K562 (cell line): ENCODE results near the gene PDE11A. TPM values are rescaled to one million over a fixed set of nuclear protein-coding genes. Genes with fewer than 3 reads are reported as not detected.

Experiments used
- ATF7 ChIP-seq: fragments of 450-650 bp; IDR thresholded peaks from 2 replicates; pipeline ENCODE4 v1.7.1; 2014; ENCODE audit warnings: mild to moderate bottlenecking, moderate library complexity
- CBFA2T3 ChIP-seq: fragments of 450-650 bp; IDR thresholded peaks from 2 replicates; pipeline ENCODE4 v1.6.1; 2017
- CBFB ChIP-seq: sonication (generic); formaldehyde crosslinking; IDR thresholded peaks from 2 replicates; pipeline ENCODE4 v1.4.0; 2020; ENCODE audit warnings: mild to moderate bottlenecking, missing genetic modification reagents
- CEBPB ChIP-seq: fragments of 450-650 bp; IDR thresholded peaks from 2 replicates; pipeline ENCODE4 v1.6.1; 2016; ENCODE audit warnings: missing genetic modification characterization, missing compliant biosample characterization
- FOXJ2 ChIP-seq: fragments of 200-800 bp; sonication (Bioruptor generic); IDR thresholded peaks from 2 replicates; pipeline ENCODE4 v1.6.1; 2016; ENCODE audit warnings: missing genetic modification characterization, missing compliant biosample characterization
- PML ChIP-seq: IDR thresholded peaks from 2 replicates; pipeline ENCODE4 v1.6.1; 2012; ENCODE audit warnings: low read length, inconsistent platforms
- SMAD4 ChIP-seq: fragments of 250-450 bp; sonication (Bioruptor Pico); conservative IDR thresholded peaks from 2 replicates; pipeline ENCODE4 v1.8.0; 2021; ENCODE audit warnings: inconsistent platforms, mild to moderate bottlenecking, moderate library complexity
- STAG1 ChIP-seq: sonication (generic); formaldehyde crosslinking; IDR thresholded peaks from 2 replicates; pipeline ENCODE4 v1.5.0; 2020; ENCODE audit warnings: missing genetic modification reagents, borderline replicate concordance
- ZBED1 ChIP-seq: IDR thresholded peaks from 2 replicates; pipeline ENCODE4 v1.6.1; 2014
- ZNF23 ChIP-seq: fragments of 250-450 bp; sonication (Bioruptor Pico); IDR thresholded peaks from 2 replicates; pipeline ENCODE4 v1.4.0; 2020; ENCODE audit warnings: mild to moderate bottlenecking
- ZNF395 ChIP-seq: fragments of 200-800 bp; sonication (Bioruptor generic); IDR thresholded peaks from 2 replicates; pipeline ENCODE4 v1.6.1; 2017; ENCODE audit warnings: missing genetic modification characterization, missing compliant biosample characterization
- ZNF589 ChIP-seq: fragments of 200-800 bp; sonication (Bioruptor generic); IDR thresholded peaks from 2 replicates; pipeline ENCODE4 v1.6.1; 2016; ENCODE audit warnings: low read depth, missing genetic modification characterization, missing compliant biosample characterization
- ZNF766 ChIP-seq: fragments of 200-800 bp; sonication (Bioruptor generic); conservative IDR thresholded peaks from 2 replicates; pipeline ENCODE4 v1.6.1; 2016; ENCODE audit warnings: missing genetic modification characterization, missing compliant biosample characterization
- ZSCAN32 ChIP-seq: fragments of 450-650 bp; formaldehyde crosslinking; IDR thresholded peaks from 2 replicates; pipeline ENCODE4 v1.4.0; 2020; ENCODE audit warnings: mild to moderate bottlenecking, moderate library complexity
- polyA plus RNA-seq, 8 experiments: library from polyadenylated mRNA; depleted of rRNA in 4 of 8; stranded (reverse) in 5 of 8; unstranded in 3 of 8; fragments of >200 nt; fragmentation: Nextera tagmentation in 2 of 8; fragmentation: Illumina TruSeq in 1 of 8; extraction: Ambion mirVana in 2 of 8; extraction: Trizol in 1 of 8; gene quantifications; 2 replicates each; pipeline versions ENCODE4 v1.2.1 to v1.2.3, GENCODE V29; 2011 to 2014; ENCODE audit warnings: inconsistent platforms in 1 of 8, missing spikeins in 1 of 8
- total RNA-seq, 7 experiments: library from RNA; depleted of rRNA in 6 of 7; stranded (reverse); fragments of >200 nt in 6 of 7; fragmentation: Illumina TruSeq in 2 of 7; extraction: Trizol in 2 of 7; gene quantifications; 2 replicates each; pipeline versions ENCODE4 v1.2.1 to v1.2.3, GENCODE V29; 2011 to 2021; ENCODE audit warnings: low replicate concordance in 1 of 7

The PDE11A gene
- total and polyA plus RNA-seq, 9 of the 15 experiments (the other 6 are each of a cell fraction or from before 2014, with no cell fraction given): 3.2 to 22.1 (median 5.7) TPM

DNA sequence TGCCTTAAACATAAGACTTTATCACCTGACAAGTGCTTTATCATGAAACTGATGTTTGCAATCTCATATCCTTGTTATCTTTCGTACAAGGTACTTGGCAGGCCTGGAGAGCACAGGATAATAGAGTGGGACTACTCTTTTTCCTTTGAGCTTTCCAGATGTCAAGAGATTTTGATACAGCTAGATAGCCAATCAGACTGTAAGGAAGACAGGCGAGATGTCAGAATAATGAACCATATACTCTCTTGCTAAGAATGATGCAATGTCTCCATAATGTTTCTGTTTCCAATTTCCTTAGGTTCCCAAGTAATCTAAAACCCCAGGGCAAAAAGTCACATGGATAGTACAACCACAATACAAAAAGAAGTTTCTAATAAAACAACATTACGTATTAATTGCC lies 313.1 kb downstream of the PDE11A start (continued):
- 0 out of 2 replicates have a peak, but pooled peaks have one; percentile 37 for TF ChIP-seq ZNF395
- TF ChIP-seq ZNF766: 0 out of 2 replicates have a peak, but pooled peaks have one; percentile 24
- TF ChIP-seq CEBPB (tag): peak; percentile 74
- TF ChIP-seq SMAD4 (CRISPR knock-in tag): no peak
- TF ChIP-seq ZNF589: peak; percentile 83
- no peak for TF ChIP-seq ZBED1
- TF ChIP-seq CBFB (CRISPR knock-in tag): no peak
- TF ChIP-seq ZNF23: no peak
- TF ChIP-seq CBFA2T3: peak; percentile 31; the same call in 1 of the 2 replicates
- TF ChIP-seq PML: peak; percentile 13; the same call in 1 of the 2 replicates
- TF ChIP-seq STAG1 (CRISPR knock-in tag): no peak
- 0 out of 2 replicates have a peak, but pooled peaks have one; percentile 67 for TF ChIP-seq ZSCAN32
- peak; percentile 52; the same call in 1 of the 2 replicates for TF ChIP-seq FOXJ2 (tag)
- 0 out of 2 replicates have a peak, but pooled peaks have one; percentile 43 for TF ChIP-seq ATF7
- TF ChIP-seq, all 486 proteins: peak for 17
